Natural killer cell treated with Interleukin-12 subunit alpha and Interleukin-12 subunit beta and Interleukin-15 and Interleukin-18, amount 100 ng/mL, for 72 hours (primary cell): Measurements from ENCODE around the gene PCDHGA6. TPM values are rescaled to one million over a fixed set of nuclear protein-coding genes. Genes with fewer than 3 reads are reported as not detected.
A peak's percentile ranks its signal among the peaks of the same experiment; 100 is the strongest.
"Not testable (repeated sequence)": the region's sequence is repeated elsewhere in the genome, so short reads cannot be mapped to it uniquely, and the experiment has no call there.

Experiments
- ATAC-seq, 2 donors: fragments of 150-1000 bp; cut with Tn5 transposase in 1 of 2; sonication (Bioruptor Pico), chemical (Tn5 transposase) in 1 of 2; 2 replicates each; pipeline ENCODE4 v1.10.0; 2021
- DNase-seq: peaks from one replicate; pipeline ENCODE4 v3.0.0; 2022; ENCODE audit warnings: low spot score
- H3K27ac Mint-ChIP-seq, 2 donors: 1 replicate in 1 of 2; 2 replicates in 1 of 2; pipeline ENCODE4 v1.8.0; 2022; ENCODE audit warnings: mixed read lengths in 2 of 2, mild to moderate bottlenecking in 1 of 2, moderate library complexity in 1 of 2
- H3K27me3 Mint-ChIP-seq, 2 donors: 1 replicate in 1 of 2; 2 replicates in 1 of 2; pipeline ENCODE4 v1.8.0; 2022; ENCODE audit warnings: mixed read lengths in 2 of 2
- H3K36me3 Mint-ChIP-seq: one replicate; pipeline ENCODE4 v1.8.0; 2022; ENCODE audit warnings: mixed read lengths
- H3K4me1 Mint-ChIP-seq, 2 donors: 1 replicate in 1 of 2; 2 replicates in 1 of 2; pipeline ENCODE4 v1.8.0; 2022; ENCODE audit warnings: low read depth in 2 of 2, mixed read lengths in 2 of 2, mild to moderate bottlenecking in 1 of 2
- H3K4me3 Mint-ChIP-seq: one replicate; pipeline ENCODE4 v1.8.0; 2022; ENCODE audit warnings: mixed read lengths
- H3K9me3 Mint-ChIP-seq: 2 replicates; pipeline ENCODE4 v1.8.0; 2022; ENCODE audit warnings: mixed read lengths
- total RNA-seq, 2 donors: library from RNA; stranded (reverse); gene quantifications; one replicate each; pipeline ENCODE4 v1.2.3, GENCODE V29; 2022

PCDHGA6 gene
- total RNA-seq, 2 donors from 2014 or later: 0.40 to 0.73 TPM

DNA sequence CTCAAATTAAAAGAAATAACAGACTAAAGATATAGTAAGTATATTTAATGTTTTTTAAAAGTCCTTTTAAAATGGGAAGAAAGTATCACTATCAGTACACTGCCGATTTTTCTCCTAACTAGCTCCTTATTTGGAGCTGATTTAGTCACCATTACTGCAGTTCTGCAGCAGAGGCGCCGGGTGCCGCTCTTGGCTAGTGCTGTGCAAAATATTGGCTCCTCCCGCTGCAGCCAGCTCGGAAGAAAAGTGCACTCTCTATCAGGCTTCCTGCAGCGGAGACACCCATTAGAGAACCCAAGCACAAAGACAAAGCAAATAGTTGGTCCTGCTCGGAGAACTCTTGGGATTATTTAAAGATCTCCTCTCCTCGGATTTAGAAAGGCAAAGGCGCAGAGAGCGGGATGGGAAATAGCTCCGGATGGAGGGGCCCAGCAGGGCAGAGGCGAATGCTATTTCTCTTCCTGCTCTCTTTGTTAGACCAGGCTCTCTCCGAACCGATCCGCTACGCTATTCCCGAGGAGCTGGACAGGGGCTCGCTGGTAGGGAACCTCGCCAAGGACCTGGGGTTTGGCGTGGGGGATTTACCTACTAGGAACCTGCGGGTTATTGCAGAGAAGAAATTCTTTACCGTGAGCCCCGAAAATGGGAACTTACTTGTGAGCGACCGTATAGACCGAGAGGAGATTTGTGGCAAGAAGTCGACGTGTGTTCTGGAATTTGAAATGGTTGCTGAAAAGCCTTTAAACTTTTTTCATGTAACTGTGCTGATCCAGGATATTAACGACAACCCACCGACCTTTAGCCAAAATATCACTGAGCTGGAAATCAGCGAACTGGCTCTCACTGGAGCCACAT is 3.5 kb upstream of the PCDHGA6 start, which contains the start of gene PCDHGB3:
PCDHGB3 (plus strand) TSS at position 249 of the 855 bp plus-strand sequence; CDS start at position 402, 153 bp downstream.
- peaks cover 47 to 63% of the 10 kb centered on the region in 2 donors for H3K27me3 Mint-ChIP-seq
- H3K27ac Mint-ChIP-seq: no peak within 1 kb of the TSS
- H3K4me3 Mint-ChIP-seq: peak within 1 kb of the TSS; percentile 80
- peaks cover 6% of the 10 kb centered on the region for H3K9me3 Mint-ChIP-seq
- DNase-seq: no peak
- H3K4me1 Mint-ChIP-seq: peaks cover 4 to 8% of the 10 kb centered on the region in 2 donors
- peaks cover 18% of the 10 kb centered on the region for H3K36me3 Mint-ChIP-seq
- peak in 1 of 2 donors; percentile 44 for ATAC-seq

DNA sequence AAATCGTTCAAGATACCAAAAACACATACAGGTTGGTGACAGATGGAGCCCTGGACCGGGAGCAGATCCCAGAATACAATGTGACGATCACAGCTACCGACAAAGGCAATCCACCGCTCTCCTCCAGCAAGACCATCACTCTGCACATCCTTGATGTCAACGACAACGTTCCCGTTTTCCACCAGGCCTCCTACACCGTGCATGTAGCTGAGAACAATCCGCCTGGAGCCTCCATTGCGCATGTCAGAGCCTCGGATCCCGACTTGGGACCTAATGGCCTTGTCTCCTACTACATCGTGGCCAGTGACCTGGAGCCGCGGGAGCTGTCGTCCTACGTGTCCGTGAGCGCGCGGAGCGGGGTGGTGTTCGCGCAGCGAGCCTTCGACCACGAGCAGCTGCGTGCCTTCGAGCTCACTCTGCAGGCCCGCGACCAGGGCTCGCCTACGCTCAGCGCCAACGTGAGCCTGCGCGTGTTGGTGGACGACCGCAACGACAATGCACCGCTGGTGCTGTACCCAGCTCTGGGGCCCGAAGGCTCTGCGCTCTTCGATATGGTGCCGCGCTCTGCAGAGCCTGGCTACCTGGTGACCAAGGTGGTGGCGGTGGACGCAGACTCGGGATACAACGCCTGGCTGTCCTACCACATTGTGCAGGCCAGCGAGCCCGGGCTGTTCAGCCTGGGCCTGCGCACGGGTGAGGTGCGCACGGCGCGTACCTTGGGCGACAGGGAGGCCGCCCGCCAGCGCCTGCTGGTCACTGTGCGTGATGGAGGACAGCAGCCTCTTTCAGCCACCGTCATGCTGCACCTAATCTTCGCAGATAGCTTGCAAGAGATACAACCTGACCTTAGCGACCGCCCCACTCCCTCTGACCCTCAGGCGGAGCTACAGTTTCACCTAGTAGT is 1.9 kb upstream of the PCDHGA6 start:
- Mint-ChIP-seq H3K4me1 (peaks cover 4 to 8% of the 10 kb centered on the region in 2 donors), H3K9me3 (peaks cover 6% of the 10 kb centered on the region), H3K4me3 (no peak overlapping the region), H3K36me3 (peaks cover 17% of the 10 kb centered on the region), H3K27ac (no peak overlapping the region), H3K27me3 (peaks cover 44 to 49% of the 10 kb centered on the region in 2 donors)
- no peak for DNase-seq
- no peak for ATAC-seq

DNA sequence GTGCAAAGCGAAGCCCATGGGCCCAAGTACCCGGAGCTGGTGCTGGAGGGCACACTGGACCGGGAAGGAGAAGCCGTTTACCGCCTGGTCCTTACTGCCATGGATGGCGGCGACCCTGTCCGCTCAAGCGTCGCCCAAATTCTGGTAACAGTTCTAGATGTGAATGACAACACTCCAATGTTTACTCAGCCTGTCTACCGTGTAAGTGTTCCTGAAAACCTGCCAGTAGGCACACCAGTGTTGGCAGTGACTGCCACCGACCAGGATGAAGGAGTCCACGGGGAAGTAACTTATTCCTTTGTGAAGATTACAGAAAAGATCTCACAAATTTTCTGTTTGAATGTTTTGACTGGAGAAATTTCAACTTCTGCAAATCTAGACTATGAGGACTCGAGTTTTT is 936 bp downstream of the PCDHGA6 start:
- H3K36me3 Mint-ChIP-seq: peaks cover 17% of the 10 kb centered on the region
- peaks cover 41 to 44% of the 10 kb centered on the region in 2 donors for H3K27me3 Mint-ChIP-seq
- no peak for DNase-seq
- H3K27ac Mint-ChIP-seq: no peak overlapping the region
- peaks cover 4 to 8% of the 10 kb centered on the region in 2 donors for H3K4me1 Mint-ChIP-seq
- peaks cover 6% of the 10 kb centered on the region for H3K9me3 Mint-ChIP-seq
- H3K4me3 Mint-ChIP-seq: no peak overlapping the region
- ATAC-seq: no peak

- H3K27ac Mint-ChIP-seq, DNase-seq, H3K9me3 Mint-ChIP-seq, H3K4me1 Mint-ChIP-seq, H3K4me3 Mint-ChIP-seq, ATAC-seq: not testable (repeated sequence)
- Mint-ChIP-seq H3K27me3 (peaks cover 38 to 41% of the 10 kb centered on the region in 2 donors), H3K36me3 (peaks cover 17% of the 10 kb centered on the region)
These were observed 1.9 kb downstream of the PCDHGA6 start for GRCh38 chr5:141375444-141376155.

DNA sequence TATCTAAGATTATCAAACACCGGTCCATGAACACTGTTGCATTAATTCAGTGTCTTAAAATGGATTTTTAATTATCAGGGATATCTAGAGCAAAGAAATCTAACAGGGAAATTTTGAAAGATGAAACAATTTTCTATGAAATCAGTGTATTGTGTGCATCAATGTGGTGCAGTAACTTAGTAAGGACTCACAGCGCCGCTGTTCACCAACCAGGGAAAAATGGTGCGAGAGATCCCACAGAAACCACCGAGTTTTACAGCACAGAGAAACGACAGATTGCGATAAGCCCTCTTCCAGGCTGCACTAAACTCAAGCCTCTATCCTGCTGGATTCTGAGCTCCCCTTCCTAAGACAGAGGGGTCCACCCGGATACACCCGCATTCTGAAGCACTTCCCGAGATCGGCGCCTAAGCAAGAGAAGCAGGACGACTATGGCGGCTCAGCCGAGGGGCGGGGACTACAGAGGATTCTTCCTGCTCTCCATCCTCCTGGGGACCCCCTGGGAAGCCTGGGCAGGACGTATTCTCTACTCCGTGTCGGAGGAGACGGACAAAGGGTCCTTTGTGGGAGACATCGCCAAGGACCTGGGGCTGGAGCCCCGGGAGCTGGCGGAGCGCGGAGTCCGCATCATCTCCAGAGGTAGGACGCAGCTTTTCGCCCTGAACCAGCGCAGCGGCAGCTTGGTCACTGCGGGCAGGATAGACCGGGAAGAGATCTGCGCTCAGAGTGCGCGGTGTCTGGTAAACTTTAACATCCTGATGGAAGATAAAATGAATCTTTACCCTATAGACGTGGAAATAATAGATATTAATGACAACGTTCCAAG is 9.0 kb downstream of the PCDHGA6 start, which contains the start of gene PCDHGA7:
PCDHGA7 (plus strand) TSS at position 274 of the 826 bp plus-strand sequence; CDS start at position 432, 158 bp downstream.
- Mint-ChIP-seq H3K9me3 (no peaks in the 10 kb centered on the region), H3K36me3 (no peaks in the 10 kb centered on the region), H3K27me3 (peaks cover 37 to 59% of the 10 kb centered on the region in 2 donors), H3K4me3 (peak within 1 kb of the TSS; percentile 78), H3K27ac (no peak within 1 kb of the TSS), H3K4me1 (no peaks in the 10 kb centered on the region)
- peak in 1 of 2 donors; percentile 17 for ATAC-seq
- no peak for DNase-seq

DNA sequence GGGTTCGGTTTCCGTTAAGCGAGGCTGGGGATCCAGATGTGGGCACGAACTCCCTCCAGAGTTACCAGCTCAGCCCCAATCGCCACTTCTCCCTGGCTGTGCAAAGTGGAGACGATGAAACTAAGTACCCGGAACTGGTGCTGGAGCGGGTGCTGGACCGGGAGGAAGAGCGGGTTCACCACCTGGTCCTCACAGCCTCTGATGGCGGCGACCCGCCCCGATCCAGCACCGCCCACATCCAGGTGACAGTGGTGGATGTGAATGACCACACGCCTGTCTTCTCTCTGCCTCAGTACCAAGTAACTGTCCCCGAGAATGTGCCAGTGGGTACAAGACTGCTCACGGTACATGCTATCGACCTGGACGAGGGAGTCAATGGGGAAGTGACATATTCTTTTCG is 9.7 kb downstream of the PCDHGA6 start:
- H3K27ac Mint-ChIP-seq: no peak overlapping the region
- no peak overlapping the region for H3K4me3 Mint-ChIP-seq
- H3K9me3 Mint-ChIP-seq: no peaks in the 10 kb centered on the region
- no peak for DNase-seq
- H3K4me1 Mint-ChIP-seq: no peaks in the 10 kb centered on the region
- ATAC-seq: no peak
- peaks cover 39 to 61% of the 10 kb centered on the region in 2 donors for H3K27me3 Mint-ChIP-seq
- peaks cover 2% of the 10 kb centered on the region for H3K36me3 Mint-ChIP-seq

GRCh38 chr5:141384471-141385267 is 11.0 kb downstream of the PCDHGA6 start:
- no peaks in the 10 kb centered on the region for H3K4me1 Mint-ChIP-seq
- peaks cover 43 to 59% of the 10 kb centered on the region in 2 donors for H3K27me3 Mint-ChIP-seq
- ATAC-seq: no peak
- no peak overlapping the region for H3K4me3 Mint-ChIP-seq
- no peaks in the 10 kb centered on the region for H3K9me3 Mint-ChIP-seq
- H3K27ac Mint-ChIP-seq: no peak overlapping the region
- peaks cover 9% of the 10 kb centered on the region for H3K36me3 Mint-ChIP-seq
- no peak for DNase-seq

DNA sequence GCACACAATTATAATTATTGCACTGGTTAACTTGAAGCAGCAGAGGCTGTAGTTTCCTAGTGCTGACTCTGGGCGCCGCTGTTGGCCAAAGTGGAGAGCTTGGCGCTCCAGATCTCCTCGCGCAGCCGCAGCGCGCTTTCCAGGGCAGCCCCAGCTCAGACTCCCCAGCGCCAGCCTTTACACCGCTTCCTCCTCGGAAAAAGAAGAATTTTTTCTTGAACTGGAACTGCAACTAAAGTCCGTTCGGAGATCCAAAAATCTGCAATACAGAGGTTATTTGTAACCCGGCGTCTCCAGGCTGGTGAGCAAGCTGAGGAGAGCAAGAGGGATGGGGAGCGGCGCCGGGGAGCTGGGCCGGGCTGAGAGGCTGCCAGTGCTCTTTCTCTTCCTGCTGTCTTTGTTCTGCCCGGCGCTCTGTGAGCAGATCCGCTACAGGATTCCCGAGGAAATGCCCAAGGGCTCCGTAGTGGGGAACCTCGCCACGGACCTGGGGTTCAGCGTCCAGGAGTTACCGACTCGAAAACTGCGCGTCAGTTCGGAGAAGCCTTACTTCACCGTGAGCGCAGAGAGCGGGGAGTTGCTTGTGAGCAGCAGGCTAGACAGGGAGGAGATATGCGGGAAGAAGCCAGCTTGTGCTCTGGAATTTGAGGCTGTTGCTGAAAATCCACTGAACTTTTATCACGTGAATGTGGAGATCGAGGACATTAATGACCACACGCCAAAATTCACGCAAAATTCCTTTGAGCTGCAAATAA is 14.0 kb downstream of the PCDHGA6 start, which contains the start of gene PCDHGB4:
PCDHGB4 (plus strand) TSS at position 142 of the 755 bp plus-strand sequence; CDS start at position 329, 187 bp downstream.
- peaks cover 14% of the 10 kb centered on the region for H3K36me3 Mint-ChIP-seq
- not testable (repeated sequence) for H3K9me3 Mint-ChIP-seq, DNase-seq, H3K27ac Mint-ChIP-seq, H3K4me1 Mint-ChIP-seq
- peaks cover 42 to 74% of the 10 kb centered on the region in 2 donors for H3K27me3 Mint-ChIP-seq
- peak; percentile 78 to 84 for ATAC-seq
- peak within 1 kb of the TSS; percentile 63 for H3K4me3 Mint-ChIP-seq

- Mint-ChIP-seq H3K9me3 (no peaks in the 10 kb centered on the region), H3K4me3 (no peak overlapping the region), H3K36me3 (peaks cover 14% of the 10 kb centered on the region), H3K27ac (no peak overlapping the region), H3K27me3 (peaks cover 39 to 71% of the 10 kb centered on the region in 2 donors), H3K4me1 (peaks cover 0 to 4% of the 10 kb centered on the region in 2 donors)
- no peak for DNase-seq
- no peak for ATAC-seq
These were observed 15.0 kb downstream of the PCDHGA6 start for GRCh38 chr5:141388661-141389060.

DNA sequence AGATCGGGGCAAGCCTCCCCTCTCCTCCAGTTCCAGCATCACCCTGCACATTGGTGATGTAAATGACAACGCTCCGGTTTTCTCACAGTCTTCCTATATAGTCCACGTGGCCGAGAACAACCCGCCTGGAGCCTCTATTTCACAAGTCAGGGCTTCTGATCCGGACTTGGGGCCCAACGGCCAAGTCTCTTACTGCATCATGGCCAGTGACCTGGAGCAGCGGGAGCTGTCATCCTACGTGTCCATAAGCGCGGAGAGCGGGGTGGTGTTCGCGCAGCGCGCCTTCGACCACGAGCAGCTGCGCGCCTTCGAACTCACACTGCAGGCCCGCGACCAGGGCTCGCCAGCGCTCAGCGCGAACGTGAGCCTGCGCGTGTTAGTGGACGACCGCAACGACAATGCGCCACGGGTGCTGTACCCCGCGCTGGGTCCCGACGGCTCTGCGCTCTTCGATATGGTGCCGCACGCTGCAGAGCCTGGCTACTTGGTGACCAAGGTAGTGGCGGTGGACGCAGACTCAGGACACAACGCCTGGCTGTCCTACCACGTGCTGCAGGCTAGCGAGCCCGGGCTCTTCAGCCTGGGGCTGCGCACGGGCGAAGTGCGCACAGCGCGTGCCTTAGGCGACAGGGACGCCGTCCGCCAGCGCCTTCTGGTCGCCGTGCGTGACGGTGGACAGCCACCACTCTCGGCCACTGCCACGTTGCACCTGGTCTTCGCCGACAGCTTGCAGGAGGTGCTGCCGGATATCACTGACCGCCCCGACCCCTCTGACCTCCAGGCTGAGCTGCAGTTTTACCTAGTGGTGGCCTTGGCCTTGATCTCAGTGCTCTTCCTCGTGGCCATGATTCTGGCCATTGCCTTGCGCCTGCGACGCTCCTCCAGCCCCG is 15.7 kb downstream of the PCDHGA6 start:
- DNase-seq (no peak), ATAC-seq (no peak)
- peaks cover 0 to 4% of the 10 kb centered on the region in 2 donors for H3K4me1 Mint-ChIP-seq
- no peak overlapping the region for H3K4me3 Mint-ChIP-seq
- peaks cover 43 to 74% of the 10 kb centered on the region in 2 donors for H3K27me3 Mint-ChIP-seq
- H3K36me3 Mint-ChIP-seq: peaks cover 19% of the 10 kb centered on the region
- no peak overlapping the region for H3K27ac Mint-ChIP-seq
- no peaks in the 10 kb centered on the region for H3K9me3 Mint-ChIP-seq
